Colonic mucosa (tissue), 4 donors: ENCODE results near the gene ARID3A. TPM values are rescaled to one million over a fixed set of nuclear protein-coding genes. Genes with fewer than 3 reads are reported as not detected.

Source experiments
- DNase-seq: peaks from one replicate; pipeline ENCODE4 v3.0.0-alpha.2; 2020
- H3K27ac ChIP-seq: fragments of 200-600 bp; one replicate; pipeline ENCODE4 v1.8.0; 2021
- H3K27me3 ChIP-seq: fragments of 200-600 bp; one replicate; pipeline ENCODE4 v1.8.0; 2021
- H3K36me3 ChIP-seq: fragments of 200-600 bp; one replicate; pipeline ENCODE4 v1.8.0; 2021
- H3K4me1 ChIP-seq: fragments of 200-600 bp; one replicate; pipeline ENCODE4 v1.8.0; 2021; ENCODE audit warnings: mild to moderate bottlenecking
- H3K4me3 ChIP-seq: fragments of 200-600 bp; one replicate; pipeline ENCODE4 v1.8.0; 2021
- H3K9ac ChIP-seq, 2 donors: one replicate each; pipeline ENCODE4 v1.7.0; 2013; ENCODE audit warnings: control low read depth in 2 of 2, low read depth in 2 of 2, low read length in 2 of 2
- H3K9me3 ChIP-seq: fragments of 200-600 bp; one replicate; pipeline ENCODE4 v1.8.0; 2021
- intact Hi-C: fragments of 100-400 bp; cut with DNase I; formaldehyde crosslinking; loops from one replicate; pipeline ENCODE4 v1.14.1; 2022
- total RNA-seq, 2 donors: library from RNA; stranded (reverse); fragmentation: NEBNext Ultra II Directional in 1 of 2; extraction: Animal tissue kit (Norgen Biotek cat#: 25700) in 1 of 2; gene quantifications; one replicate each; pipeline ENCODE4 v1.2.1, GENCODE V29; 2021
- TF ChIP-seq, protein P1 (sequence below): fragments of 200-600 bp; IDR thresholded peaks from one replicate; pipeline ENCODE4 v1.8.0; 2022; ENCODE audit warnings: antibody characterized with exemption, mild to moderate bottlenecking
- donor health status: healthy.
- donor health status: DM: no; HTN: no; CAD: no.
- donor health status: DM: no; HTN: no; CAD: no.

Gene ARID3A
- total RNA-seq, 2 donors from 2014 or later, result 8.7 to 13.0 TPM

DNA sequence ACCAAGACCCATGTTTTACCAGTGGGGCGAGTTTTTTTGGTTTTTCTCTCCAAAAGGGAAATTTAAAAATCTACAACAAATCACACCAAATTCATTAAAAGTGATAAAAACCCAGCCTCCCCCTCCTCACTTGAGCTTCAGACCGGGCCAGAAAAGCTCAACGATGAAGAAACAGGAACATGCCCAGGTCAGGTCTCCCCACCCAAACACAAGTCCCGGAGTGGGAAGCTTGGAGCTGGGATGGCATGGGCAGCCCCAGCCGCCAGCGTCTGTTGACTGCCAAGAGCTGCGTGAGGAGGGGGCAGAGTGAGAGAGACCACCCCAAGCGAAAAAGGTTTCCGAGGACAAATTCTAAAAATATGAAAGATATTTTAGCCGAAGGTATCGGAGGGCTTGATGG lies 28.8 kb upstream of the ARID3A start:
- Histone ChIP-seq H3K4me3 (no peak overlapping the region), H3K27ac (no peak overlapping the region), H3K4me1 (no peaks in the 10 kb centered on the region), H3K27me3 (no peaks in the 10 kb centered on the region), H3K9ac (no peak overlapping the region), H3K36me3 (no peaks in the 10 kb centered on the region), H3K9me3 (no peaks in the 10 kb centered on the region)
- TF ChIP-seq, protein P1, sequence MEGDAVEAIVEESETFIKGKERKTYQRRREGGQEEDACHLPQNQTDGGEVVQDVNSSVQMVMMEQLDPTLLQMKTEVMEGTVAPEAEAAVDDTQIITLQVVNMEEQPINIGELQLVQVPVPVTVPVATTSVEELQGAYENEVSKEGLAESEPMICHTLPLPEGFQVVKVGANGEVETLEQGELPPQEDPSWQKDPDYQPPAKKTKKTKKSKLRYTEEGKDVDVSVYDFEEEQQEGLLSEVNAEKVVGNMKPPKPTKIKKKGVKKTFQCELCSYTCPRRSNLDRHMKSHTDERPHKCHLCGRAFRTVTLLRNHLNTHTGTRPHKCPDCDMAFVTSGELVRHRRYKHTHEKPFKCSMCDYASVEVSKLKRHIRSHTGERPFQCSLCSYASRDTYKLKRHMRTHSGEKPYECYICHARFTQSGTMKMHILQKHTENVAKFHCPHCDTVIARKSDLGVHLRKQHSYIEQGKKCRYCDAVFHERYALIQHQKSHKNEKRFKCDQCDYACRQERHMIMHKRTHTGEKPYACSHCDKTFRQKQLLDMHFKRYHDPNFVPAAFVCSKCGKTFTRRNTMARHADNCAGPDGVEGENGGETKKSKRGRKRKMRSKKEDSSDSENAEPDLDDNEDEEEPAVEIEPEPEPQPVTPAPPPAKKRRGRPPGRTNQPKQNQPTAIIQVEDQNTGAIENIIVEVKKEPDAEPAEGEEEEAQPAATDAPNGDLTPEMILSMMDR, result no peak
- DNase-seq, result no peak
- intact Hi-C loops, result no loop called here

DNA sequence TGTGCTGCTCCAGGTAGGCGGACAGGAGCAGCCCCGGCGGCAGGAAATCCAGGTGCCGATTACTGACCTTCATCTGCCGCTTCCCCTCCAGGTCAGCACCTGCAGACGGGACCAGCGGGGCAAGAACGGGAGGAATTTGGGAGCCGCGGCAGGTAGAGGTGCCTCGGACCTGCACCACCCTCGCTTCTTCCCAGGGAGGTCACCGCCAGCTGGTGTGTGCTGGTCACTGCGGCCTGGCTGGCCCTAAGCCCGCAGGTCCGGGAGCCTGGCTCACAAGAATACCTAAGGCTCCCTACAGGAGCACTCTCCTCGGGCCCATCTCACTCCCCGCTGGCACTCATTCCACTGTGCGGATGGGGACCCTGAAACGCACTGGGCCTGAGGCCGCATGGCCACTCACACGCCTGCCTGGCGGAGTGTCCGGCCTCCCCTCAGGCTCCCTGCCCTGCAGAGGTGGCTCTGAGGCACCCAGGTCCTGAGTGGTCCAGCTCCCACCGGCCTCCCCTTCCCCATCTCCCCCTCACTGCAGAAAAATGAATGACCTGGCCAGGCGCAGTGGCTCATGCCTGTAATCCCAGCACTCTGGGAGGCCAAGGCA lies 28.3 kb upstream of the ARID3A start:
- no peaks in the 10 kb centered on the region for H3K4me1 ChIP-seq
- no peaks in the 10 kb centered on the region for H3K36me3 ChIP-seq
- TF ChIP-seq, protein P1, result no peak
- H3K9me3 ChIP-seq, result no peaks in the 10 kb centered on the region
- intact Hi-C loops, result no loop called here
- no peaks in the 10 kb centered on the region for H3K27me3 ChIP-seq
- H3K4me3 ChIP-seq, result no peak overlapping the region
- no peak overlapping the region for H3K9ac ChIP-seq
- no peak overlapping the region for H3K27ac ChIP-seq
- DNase-seq, result no peak

DNA sequence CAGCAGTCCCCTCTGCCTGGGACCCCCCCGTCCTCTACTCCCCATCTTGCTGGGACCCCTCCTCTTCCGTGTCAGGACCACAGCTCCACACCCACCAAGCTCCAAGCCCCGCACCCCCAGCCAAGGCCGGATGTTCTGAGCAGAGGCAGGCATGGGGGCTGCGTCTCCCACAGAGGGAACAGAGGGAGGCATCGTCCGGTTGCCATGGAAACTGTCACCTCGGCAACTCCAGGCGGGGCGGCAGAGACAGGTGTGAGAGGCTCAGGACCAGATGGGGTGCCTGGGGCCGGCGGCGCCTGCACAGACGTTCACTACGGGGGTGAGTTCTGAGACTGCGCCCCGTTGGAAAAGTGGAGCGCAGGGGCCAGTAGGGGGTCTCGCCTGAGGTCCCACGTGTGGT lies 27.2 kb upstream of the ARID3A start:
- Histone ChIP-seq H3K9me3 (no peaks in the 10 kb centered on the region), H3K4me1 (no peaks in the 10 kb centered on the region), H3K9ac (no peak overlapping the region), H3K27me3 (no peaks in the 10 kb centered on the region), H3K27ac (no peak overlapping the region), H3K4me3 (no peak overlapping the region), H3K36me3 (no peaks in the 10 kb centered on the region)
- intact Hi-C loops, result no loop called here
- TF ChIP-seq, protein P1, result no peak
- DNase-seq, result no peak

DNA sequence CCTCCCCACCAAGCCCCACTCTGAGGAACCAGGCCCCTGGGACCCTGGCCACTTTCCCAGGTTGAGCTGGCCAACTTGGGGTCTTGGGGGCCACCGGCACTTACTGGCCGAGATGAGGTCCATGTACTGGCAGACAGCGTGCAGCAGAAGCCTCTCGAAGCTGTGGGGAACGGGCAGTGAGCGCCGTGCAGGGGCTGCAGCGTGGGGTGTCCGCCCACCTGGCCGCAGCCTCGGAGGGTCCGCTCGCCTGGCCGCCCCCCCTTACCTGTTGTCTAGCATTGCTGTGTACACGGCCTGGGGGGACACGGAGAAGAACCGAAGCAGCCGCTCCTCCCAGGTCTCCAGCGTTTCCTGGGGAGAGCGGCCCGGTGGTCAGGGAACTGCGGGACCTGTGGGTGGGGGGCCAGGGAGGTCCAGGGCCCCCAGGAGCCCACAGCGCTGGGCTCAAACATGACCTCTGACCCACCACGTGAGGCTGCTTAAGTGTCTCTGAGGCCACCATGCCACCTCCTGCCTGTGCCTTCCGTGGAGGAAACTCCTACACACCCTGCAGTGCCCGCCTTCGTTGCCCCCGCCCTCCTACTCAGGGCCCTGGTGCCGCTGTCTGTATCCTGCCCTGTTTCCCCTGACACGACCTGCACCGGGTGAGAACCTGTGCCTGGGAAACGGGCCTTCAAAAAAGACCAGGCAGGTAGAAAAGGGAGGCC lies 26.3 kb upstream of the ARID3A start:
- H3K36me3 ChIP-seq, result no peaks in the 10 kb centered on the region
- no peaks in the 10 kb centered on the region for H3K9me3 ChIP-seq
- TF ChIP-seq, protein P1, result no peak
- no peak overlapping the region for H3K27ac ChIP-seq
- intact Hi-C loops, result no loop called here
- H3K27me3 ChIP-seq, result no peaks in the 10 kb centered on the region
- no peak overlapping the region for H3K9ac ChIP-seq
- H3K4me1 ChIP-seq, result no peaks in the 10 kb centered on the region
- H3K4me3 ChIP-seq, result no peak overlapping the region
- no peak for DNase-seq

DNA sequence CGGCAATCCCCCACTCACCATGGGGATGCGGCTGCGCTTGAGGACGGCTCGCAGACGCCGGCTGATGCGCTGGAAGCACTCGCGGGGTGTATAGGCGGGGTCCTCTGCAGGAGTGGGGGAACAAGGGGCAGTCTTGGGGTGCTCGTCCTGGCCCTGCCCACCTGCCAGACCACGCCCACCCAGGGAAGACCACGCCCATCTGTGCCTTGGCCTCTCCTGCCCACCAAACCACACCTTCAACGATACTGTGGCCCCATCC lies 25.9 kb upstream of the ARID3A start:
- TF ChIP-seq, protein P1, result no peak
- intact Hi-C loops, result no loop called here
- Histone ChIP-seq H3K9me3 (no peaks in the 10 kb centered on the region), H3K27ac (no peak overlapping the region), H3K27me3 (no peaks in the 10 kb centered on the region), H3K36me3 (no peaks in the 10 kb centered on the region), H3K9ac (no peak overlapping the region), H3K4me1 (no peaks in the 10 kb centered on the region), H3K4me3 (no peak overlapping the region)
- DNase-seq, result no peak
